Stomach (tissue), 9 donors: ENCODE measurements around the gene CMTM1. TPM values are rescaled to one million over a fixed set of nuclear protein-coding genes. Genes with fewer than 3 reads are reported as not detected.

Source experiments
- DNase-seq, 2 donors: peaks; one replicate each; pipeline versions ENCODE4 v3.0.0 to v3.0.0-alpha.2; 2013 to 2019
- H3K27ac ChIP-seq, 5 donors: fragments of 200-600 bp in 4 of 5; sonication (generic) in 4 of 5; one replicate each; pipeline ENCODE4 v1.5.1; 2013 to 2019; ENCODE audit warnings: mild to moderate bottlenecking in 1 of 5, moderate library complexity in 1 of 5
- H3K27me3 ChIP-seq, 3 donors: fragments of 200-600 bp; sonication (generic); one replicate each; pipeline ENCODE4 v1.5.1; 2017 to 2019; ENCODE audit warnings: mixed run types in 1 of 3
- H3K36me3 ChIP-seq, 4 donors: fragments of 200-600 bp; sonication (generic); 1 replicate in 3 of 4; 2 replicates in 1 of 4; pipeline ENCODE4 v1.5.1; 2016 to 2019
- H3K4me1 ChIP-seq, 4 donors: fragments of 200-600 bp; sonication (generic); one replicate each; pipeline ENCODE4 v1.5.1; 2016 to 2019
- H3K4me3 ChIP-seq, 4 donors: fragments of 200-600 bp; sonication (generic) in 3 of 4; one replicate each; pipeline ENCODE4 v1.5.1; 2016 to 2019; ENCODE audit warnings: mild to moderate bottlenecking in 1 of 4
- H3K9me3 ChIP-seq, 4 donors: fragments of 200-600 bp; sonication (generic); one replicate each; pipeline ENCODE4 v1.5.1; 2016 to 2019
- CTCF ChIP-seq, 7 experiments: fragments of 450-650 bp in 4 of 7; fragments of 200-600 bp in 3 of 7; sonication (generic) in 3 of 7; IDR thresholded peaks; one replicate each; pipeline ENCODE4 v1.5.1; 2016 to 2019; ENCODE audit warnings: antibody characterized with exemption in 7 of 7, control low read depth in 2 of 7, mild to moderate bottlenecking in 1 of 7
- EP300 ChIP-seq: sonication (generic); formaldehyde crosslinking; IDR thresholded peaks from one replicate; pipeline ENCODE4 v1.6.1; 2017; ENCODE audit warnings: antibody characterized with exemption
- POLR2A ChIP-seq, 4 donors: fragments of 450-650 bp; IDR thresholded peaks; one replicate each; pipeline ENCODE4 v1.6.1; 2016; ENCODE audit warnings: antibody characterized with exemption in 4 of 4, control low read depth in 2 of 4, mild to moderate bottlenecking in 1 of 4, moderate library complexity in 1 of 4
- POLR2AphosphoS5 ChIP-seq, 3 donors: sonication (generic); formaldehyde crosslinking; IDR thresholded peaks; one replicate each; pipeline ENCODE4 v1.6.1; 2016; ENCODE audit warnings: antibody characterized with exemption in 3 of 3
- WGBS, 5 donors: extraction: QIAGEN DNeasy Blood & Tissue Kit in 3 of 5; methylation state at CpG; one replicate each; pipeline versions ENCODE4 v1.1.5 to v1.1.7; 2013 to 2018; 5-methylcytosine and 5-hydroxymethylcytosine counted together
- intact Hi-C: fragments of 100-400 bp; cut with DNase I; formaldehyde crosslinking; loops from one replicate; pipeline ENCODE4 v1.15.1; 2023; ENCODE audit warnings: low total_unique reads
- polyA plus RNA-seq, 3 donors: library from polyadenylated mRNA; stranded (reverse); fragments of 200-250 nt; gene quantifications; one replicate each; pipeline ENCODE4 v1.2.3, GENCODE V29; 2013
- total RNA-seq, 5 donors: library from RNA; depleted of rRNA; stranded (reverse); fragments of >200 nt; gene quantifications; one replicate each; pipeline versions ENCODE4 v1.1.0 to v1.2.3, GENCODE V29; 2014 to 2016
- donor health status: healthy with polysubstance abuse.
- donor health status: Bipolar disorder and iron deficiency.
- donor health status: healthy.

Gene CMTM1
- total and polyA plus RNA-seq, 8 donors: 0.28 TPM; not detected in 7

DNA sequence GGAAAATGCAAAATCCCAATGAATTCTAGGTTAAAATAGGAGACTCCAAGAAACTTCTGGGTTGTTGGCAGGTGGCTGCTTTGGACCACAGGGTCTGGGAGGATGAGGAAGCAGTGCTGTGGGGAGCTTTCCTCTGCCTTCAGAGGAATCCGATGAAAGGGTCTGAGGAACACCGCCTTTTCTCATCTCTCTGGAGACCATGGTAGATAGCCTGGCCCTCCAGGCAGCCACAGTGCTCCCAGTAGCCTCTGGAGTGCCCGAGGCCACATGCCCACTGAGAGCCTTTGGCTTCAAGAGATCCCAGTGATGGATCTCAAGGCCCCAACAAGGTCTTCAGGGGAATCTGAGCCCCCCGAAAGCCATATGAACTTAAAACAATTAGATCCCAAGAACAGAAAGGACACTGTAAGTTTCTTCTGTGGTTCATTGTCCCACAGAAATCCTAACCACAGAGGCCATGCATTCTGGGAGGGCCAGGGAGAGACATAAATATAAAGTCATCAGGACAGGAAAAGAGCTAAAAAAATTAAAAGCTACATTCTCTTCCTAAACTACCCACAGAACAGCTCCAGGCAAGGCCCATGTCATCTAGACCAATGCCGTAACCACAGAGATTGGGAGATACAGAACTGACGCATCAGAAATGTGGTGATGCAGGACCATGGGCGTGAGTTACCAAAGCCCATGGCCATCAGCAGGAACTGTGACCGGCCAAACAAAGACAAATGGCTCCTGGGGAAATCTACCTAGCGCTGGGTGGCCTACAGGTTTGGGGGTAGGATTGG lies 40.7 kb upstream of the CMTM1 start:
- no peak overlapping the region for H3K4me3 ChIP-seq
- H3K4me1 ChIP-seq: peaks cover 28 to 54% (median 34%) of the 10 kb centered on the region in 4 donors
- intact Hi-C loops: no loop called here
- DNase-seq: no peak
- no peaks in the 10 kb centered on the region for H3K27me3 ChIP-seq
- no peak for TF ChIP-seq POLR2AphosphoS5 (IDR thresholded peaks at IDR 0.05)
- TF ChIP-seq CTCF (IDR thresholded peaks at IDR 0.05): no peak
- no peak for TF ChIP-seq POLR2A (IDR thresholded peaks at IDR 0.05)
- TF ChIP-seq EP300: no peak
- peaks cover 23 to 94% (median 65%) of the 10 kb centered on the region in 4 donors for H3K36me3 ChIP-seq
- WGBS, 5 donors: 82 to 94% (median 88%) methylated on average over 9 of the region's 9 CpGs
- peak overlapping the region in 4 of 5 donors; percentile 67 to 99 (median 96) for H3K27ac ChIP-seq
- H3K9me3 ChIP-seq: no peaks in the 10 kb centered on the region

DNA sequence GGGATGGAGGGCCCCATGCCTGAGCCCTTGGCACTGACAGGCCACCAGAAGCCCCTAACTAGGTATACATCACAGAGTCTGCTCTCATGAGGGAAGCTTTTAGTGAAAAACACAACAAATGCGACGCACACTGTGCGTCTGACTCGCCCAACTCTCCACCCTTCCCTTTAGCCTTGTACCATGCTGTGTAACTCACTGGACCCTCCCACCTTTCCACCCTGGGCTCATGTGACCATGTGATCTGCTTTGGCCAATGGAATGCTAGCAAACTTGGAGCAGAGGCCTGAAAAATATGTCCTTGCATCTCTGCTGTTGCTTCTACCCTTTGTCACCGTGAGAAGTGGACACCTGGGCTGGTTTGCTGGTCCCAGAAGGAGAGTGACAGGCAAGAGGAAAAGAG lies 37.9 kb upstream of the CMTM1 start:
- intact Hi-C loops: no loop called here
- Histone ChIP-seq H3K36me3 (peaks cover 34 to 97% (median 92%) of the 10 kb centered on the region in 4 donors), H3K27ac (no peak overlapping the region), H3K27me3 (no peaks in the 10 kb centered on the region), H3K4me1 (peaks cover 3 to 28% (median 10%) of the 10 kb centered on the region in 4 donors), H3K9me3 (no peaks in the 10 kb centered on the region), H3K4me3 (no peak overlapping the region)
- WGBS, 5 donors: 96 to 98% (median 97%) methylated on average over 5 of the region's 5 CpGs
- TF ChIP-seq POLR2AphosphoS5 (IDR thresholded peaks at IDR 0.05) (no peak), POLR2A (IDR thresholded peaks at IDR 0.05) (no peak), CTCF (IDR thresholded peaks at IDR 0.05) (no peak), EP300 (no peak)
- DNase-seq: no peak

GRCh38 chr16:66529475-66529874 lies 36.8 kb upstream of the CMTM1 start:
- intact Hi-C loops: no loop called here

GRCh38 chr16:66534376-66534799 lies 31.9 kb upstream of the CMTM1 start:
- 58 to 96% (median 89%) methylated on average over 1 of the region's 1 CpG for WGBS, 5 donors
- H3K4me3 ChIP-seq: no peak overlapping the region
- DNase-seq: no peak
- peaks cover 29 to 100% (median 94%) of the 10 kb centered on the region in 4 donors for H3K36me3 ChIP-seq
- TF ChIP-seq CTCF (IDR thresholded peaks at IDR 0.05) (no peak), POLR2A (IDR thresholded peaks at IDR 0.05) (no peak)
- no peaks in the 10 kb centered on the region for H3K4me1 ChIP-seq
- H3K27me3 ChIP-seq: no peaks in the 10 kb centered on the region
- no peak overlapping the region for H3K27ac ChIP-seq
- intact Hi-C loops: no loop called here
- H3K9me3 ChIP-seq: no peaks in the 10 kb centered on the region

More at GRCh38 chr16:66529475-66529874, 36.8 kb upstream of the CMTM1 start:
- Histone ChIP-seq H3K4me3 (no peak overlapping the region), H3K27ac (no peak overlapping the region), H3K4me1 (peaks cover 0 to 18% (median 3%) of the 10 kb centered on the region in 4 donors), H3K36me3 (peaks cover 34 to 100% (median 95%) of the 10 kb centered on the region in 4 donors), H3K9me3 (no peaks in the 10 kb centered on the region), H3K27me3 (no peaks in the 10 kb centered on the region)
- no peak for DNase-seq
- WGBS, 5 donors: 79 to 93% (median 92%) methylated on average over 2 to 6 of the region's 6 CpGs
- TF ChIP-seq EP300 (no peak), POLR2A (IDR thresholded peaks at IDR 0.05) (no peak), CTCF (IDR thresholded peaks at IDR 0.05) (no peak), POLR2AphosphoS5 (IDR thresholded peaks at IDR 0.05) (no peak)
